GM15510 (cell line): ENCODE data around the gene SLX9.

Experiments used
- POLR2A ChIP-seq: IDR thresholded peaks from 3 replicates; pipeline ENCODE4 v1.6.1; 2011; ENCODE audit warnings: borderline replicate concordance; ENCODE audit not compliant: insufficient read length; ENCODE audit errors: extremely low read depth

The SLX9 gene, protein sequence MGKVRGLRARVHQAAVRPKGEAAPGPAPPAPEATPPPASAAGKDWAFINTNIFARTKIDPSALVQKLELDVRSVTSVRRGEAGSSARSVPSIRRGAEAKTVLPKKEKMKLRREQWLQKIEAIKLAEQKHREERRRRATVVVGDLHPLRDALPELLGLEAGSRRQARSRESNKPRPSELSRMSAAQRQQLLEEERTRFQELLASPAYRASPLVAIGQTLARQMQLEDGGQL

DNA sequence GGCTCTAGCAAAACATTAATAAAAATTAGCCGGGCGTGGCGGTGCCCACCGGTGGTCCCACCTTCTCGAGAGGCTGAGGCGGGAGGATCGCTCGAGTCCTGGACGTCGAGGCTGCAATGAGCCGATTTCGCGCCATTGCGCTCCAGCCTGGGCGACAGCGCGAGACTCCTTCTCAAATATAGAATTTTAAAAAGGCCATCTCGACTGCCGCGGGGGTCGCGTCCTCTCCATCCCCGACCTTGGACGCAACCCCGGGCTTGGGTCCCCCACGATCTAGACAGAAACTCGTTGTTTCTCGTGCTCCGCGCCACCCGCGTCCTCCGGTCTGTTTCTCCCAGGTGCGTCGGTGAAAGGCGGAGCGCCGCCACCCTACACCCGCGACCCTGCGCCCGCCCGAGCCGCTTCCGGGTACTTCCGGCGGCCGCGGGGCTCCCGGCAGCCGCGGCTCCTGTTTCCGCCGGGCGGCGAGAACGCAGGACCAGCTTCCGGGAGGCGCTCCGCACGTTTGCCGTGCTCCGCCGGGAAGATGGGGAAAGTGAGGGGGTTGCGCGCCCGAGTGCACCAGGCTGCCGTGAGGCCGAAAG, at the start of gene SLX9:
Gene SLX9, plus strand, starts transcription at position 498 of the 584 bp plus-strand sequence. Its CDS starts 29 bp downstream, at position 527.
- TF ChIP-seq POLR2A = peak; percentile 77

DNA sequence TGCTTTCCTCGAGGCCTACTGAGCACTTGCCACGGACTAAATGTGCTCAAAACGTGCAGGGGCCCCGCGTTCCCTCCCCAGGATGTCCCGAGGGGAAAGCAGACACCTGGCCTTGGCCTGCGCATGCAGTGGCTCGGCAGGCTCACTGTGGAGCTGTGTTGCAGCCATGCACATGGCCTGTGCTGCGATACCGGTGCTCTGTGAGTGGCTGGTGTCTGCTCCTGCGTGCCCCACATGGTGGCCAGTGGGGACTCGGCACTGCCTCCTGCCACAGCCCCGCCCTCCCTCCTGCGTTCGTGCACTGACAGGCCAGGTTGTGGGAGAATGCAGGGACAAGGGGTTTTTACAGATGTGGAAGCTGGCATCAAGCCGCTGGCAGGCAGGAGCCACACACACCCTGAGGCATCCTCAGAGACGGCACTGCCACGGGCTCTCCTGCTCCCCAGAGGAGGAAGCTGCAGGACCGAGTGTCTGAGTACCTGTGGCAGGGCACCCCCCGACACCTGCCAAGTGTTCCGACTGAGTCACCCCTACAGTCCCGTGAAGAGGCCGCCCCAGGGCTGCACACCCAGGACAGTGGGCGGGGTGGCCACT, 49.4 kb upstream of the SLX9 start:
- TF ChIP-seq POLR2A = no peak

DNA sequence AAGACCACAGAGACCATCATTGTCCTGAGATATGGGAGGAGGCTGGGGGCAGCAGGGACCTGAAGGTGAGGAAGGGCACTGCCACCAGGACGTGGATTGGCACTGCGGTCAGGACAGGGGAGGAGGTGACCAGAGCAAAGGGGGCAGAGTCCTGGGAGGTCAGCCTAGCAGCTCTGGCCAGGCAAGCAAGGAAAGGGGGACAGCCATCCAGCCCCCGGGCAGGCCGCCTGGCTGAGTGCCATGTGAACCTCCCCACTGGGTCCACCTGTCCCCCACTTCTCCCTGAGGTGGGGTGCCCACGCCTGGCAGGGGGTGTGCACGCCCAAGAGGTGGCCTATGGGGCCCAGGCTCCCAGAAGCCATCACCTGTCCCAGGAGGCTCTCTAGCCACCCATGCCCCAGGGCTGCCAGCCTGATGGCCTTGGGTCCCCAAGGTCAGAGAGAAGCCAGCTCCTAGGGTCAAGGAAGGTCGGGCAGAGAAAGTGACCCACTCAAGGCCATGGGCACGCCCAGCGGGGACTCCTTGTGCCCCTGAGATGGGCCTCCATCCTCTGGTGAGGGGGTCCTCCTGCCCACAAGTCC, 48.8 kb upstream of the SLX9 start:
- TF ChIP-seq POLR2A = no peak

DNA sequence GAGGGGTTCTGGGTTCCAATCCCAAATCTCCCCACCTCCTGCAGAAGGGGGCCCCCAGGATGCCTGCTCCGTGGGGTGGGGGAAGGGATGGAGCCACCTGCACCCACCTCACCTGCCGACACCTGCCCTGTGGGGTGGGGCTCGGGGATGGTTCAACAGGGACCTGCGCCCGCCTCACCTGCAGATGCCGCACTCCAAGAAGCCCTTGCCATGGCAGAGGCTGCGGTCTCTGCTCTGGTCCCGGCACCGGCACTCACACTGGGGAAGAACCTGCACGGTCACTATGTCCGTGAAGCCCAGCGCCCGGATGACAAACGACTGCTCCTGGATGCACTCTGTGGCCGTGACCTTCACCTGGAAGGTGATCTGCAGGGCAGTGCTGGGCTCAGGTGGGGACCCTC, 48.2 kb upstream of the SLX9 start:
- no peak for TF ChIP-seq POLR2A

DNA sequence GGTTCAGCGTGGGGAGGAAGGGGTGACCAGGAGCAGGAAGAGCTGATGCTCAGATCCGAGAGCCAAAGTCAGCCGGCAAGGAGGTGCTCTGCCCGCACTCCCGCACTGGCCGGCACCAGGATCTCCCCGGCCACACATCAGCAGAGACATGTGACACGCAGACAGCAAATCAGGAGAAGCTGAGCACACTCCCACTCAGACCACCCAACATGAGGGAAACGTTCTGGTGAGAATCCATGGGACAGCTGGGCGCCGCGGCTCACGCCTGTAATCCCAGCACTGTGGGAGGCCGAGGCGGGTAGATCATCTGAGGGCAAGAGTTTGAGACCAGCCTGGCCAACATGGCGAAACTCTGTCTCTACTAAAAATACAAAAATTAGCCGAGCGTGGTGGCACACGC, 47.7 kb upstream of the SLX9 start:
- TF ChIP-seq POLR2A = no peak

DNA sequence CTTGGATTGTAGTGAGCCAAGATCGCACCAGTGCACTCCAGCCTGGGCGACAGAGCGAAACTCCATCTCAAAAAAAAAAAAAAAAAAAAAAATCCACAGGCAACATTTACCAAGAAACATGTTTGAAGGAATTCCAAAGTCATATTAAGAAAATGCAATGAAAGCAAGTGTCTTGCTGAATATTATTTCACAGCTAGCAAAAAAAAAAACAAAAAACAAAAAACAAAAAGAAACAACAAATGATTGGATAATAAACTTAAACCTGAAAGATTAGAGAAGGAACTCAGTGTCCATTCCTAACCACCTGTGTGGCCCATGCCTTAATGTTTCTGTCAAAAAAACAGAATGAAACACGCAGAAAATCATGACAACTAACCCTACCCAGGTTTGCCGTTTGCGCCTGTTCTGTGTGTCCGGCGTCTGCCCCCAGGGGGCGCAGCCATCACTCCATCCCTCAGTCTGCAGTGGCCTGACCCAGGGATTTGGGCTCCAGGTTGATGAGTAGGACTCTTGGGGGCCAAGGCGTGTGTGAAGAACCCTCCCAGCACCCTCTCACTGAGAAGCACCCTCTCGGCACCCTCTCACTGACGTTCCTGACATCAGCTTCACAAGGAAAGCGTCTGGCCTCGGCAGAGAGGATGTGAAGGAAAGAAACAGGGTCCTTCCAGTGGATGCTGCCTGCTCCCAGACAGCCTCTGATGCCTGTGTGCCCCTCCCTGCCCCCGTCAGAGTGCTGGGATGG, 47.1 kb upstream of the SLX9 start:
- TF ChIP-seq POLR2A = no peak

DNA sequence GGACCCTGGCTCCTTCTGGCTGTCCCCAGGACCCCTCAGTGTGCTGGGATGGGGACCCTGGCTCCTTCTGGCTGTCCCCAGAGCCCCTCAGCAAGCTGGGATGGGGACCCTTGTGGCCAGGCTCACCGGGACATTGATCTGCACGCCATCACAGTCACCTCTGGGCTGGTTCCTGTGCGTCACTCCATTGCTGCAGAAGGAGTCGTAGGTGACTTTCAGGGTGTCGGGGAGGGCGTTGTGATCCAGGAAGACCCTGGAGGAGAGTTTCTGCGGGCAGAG, 46.6 kb upstream of the SLX9 start:
- TF ChIP-seq POLR2A = no peak

DNA sequence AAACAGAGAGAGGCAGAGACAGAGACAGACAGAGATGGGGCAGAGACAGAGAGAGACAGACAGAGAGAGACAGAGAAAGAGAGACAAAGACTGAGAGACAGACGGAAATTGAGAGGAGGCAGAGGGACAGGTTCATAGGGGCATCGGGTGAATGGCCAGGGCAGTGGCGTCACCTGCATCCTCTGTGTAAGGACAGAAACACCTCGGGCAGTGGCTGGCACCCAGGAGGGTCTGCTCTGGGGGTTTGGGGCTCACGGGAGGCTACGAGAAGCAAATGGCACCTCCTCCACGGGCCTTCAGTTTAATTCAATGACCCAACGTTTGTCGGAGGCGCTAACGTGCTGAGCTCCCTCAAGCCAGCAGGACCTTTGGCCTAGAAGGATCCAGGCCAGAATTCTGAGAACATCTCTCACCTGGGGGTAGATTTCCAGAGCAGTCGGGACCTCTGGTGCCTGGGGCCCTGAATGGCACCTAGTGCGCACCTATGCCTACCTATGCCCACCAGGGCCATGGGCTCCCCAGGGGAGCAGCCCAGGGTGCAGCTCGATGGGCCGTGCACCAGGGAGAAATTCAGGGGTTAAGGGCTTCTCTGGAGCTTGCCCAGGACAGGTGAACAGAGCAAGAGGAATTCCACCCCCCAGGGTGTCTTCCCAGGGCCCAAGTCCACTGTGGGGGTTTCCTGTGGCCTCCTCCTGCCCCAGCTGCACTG, 45.7 kb upstream of the SLX9 start:
- no peak for TF ChIP-seq POLR2A

DNA sequence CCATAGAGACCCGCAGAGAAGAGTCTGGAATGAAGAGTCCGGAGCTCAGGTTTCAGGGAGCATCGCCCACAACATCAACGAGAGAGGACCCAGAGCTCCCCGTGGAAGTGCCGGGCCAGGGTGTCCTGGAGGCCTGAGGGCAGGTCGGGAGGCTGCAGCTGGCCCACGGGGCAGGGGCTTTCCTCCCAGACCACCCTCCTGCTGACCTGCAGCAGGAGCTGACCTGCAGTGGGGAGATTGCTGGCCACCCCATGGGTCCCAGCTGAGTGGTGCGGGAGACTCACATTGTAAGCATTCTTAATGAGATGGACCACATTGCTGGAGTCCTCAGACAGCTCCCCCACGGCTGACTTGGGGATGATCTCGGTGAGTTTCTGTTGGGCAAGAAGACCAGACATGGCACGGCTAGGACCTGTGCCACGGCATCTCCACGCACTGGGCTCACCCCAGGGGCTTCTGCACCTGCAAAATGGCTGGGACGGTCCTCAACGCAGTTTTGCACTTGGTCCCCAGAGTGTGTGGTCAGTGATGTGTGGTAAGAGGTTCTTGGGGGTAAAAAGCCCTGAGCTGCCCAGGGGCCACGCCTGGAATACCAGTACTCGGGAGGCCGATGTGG, 45.0 kb upstream of the SLX9 start:
- no peak for TF ChIP-seq POLR2A

DNA sequence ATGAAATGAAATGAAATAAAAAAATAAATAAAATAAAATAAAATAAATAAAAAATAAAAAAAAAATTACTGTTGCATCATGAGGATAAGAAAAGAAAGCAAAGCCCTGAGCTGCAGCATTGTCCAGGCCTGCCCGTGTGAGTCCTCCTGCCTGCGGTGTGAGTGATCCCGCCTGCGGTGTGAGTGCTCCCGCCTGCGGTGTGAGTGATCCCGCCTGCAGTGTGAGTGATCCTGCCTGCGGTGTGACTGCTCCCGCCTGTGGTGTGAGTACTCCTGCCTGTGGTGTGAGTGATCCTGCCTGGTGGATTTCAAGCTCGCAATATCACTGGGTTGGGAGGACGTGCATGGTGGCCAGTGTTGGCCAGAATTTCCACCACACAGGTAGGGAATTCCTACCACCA, 44.0 kb upstream of the SLX9 start:
- TF ChIP-seq POLR2A = no peak

DNA sequence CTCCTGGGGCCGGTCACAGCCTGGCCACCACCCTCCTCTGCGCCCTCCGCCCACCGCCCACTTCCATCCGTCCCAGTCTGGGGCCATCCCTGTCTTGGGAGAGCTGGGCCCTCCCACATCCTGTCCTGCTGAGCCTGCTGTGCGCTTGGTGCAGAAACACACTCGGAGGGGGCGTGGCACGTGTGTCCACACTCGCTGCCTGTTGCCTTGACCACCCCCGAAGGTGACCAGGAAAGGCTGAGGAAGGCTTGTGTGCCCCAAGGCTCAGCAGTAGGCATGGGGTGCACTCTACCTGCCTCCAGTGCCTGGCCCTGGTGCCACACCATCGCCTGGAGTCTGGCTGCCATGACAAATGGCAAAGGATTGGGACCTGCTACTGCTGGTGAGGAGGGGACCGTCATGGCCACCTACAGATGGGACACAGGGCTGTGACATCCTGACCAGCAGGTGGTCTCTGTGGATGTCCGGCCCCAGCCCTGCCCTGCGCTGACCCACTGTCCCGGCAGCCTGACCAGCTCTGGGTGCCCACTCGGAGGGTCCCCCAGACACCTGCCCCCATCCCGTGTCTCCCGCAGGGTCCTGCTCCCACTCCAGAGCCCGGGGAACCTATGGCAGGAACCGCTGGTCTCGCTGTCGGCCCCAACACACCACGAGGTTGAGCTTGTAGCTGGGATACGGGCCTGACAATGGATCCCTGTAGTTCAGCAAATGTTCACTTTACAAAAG, 43.1 kb upstream of the SLX9 start:
- TF ChIP-seq POLR2A = no peak

DNA sequence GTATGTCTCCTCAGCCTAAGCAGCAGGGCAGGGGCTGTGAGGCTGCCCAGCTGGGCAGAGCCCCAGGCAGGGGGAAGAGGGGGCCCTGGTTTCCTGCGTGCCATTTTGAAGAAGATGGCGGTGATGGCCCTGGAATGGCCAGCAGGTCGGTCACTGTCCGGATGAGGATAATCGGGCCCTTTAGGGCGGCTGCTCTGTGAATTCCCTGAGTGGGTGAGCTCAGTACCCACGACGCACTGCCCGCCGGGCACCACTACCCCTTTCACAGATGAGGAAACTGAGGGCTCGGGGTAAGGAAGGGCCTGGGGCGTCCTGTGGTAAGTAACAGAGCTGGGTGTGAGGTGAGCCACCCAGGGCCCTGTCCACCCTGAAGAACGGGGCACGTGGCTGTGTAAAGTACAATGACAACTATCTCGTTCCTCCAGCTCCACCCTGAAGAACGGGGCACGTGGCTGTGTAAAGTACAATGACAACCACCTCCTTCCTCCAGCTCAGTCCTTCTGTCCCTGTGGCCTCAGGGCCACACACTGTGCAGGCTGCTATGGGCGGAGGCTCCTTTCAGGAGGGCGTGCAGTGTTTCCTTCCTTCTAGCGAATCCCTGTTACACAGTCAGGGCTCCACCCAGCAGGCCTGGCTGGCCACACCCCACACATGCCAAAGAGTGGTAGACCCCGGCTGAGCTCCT, 42.4 kb upstream of the SLX9 start:
- TF ChIP-seq POLR2A = no peak

DNA sequence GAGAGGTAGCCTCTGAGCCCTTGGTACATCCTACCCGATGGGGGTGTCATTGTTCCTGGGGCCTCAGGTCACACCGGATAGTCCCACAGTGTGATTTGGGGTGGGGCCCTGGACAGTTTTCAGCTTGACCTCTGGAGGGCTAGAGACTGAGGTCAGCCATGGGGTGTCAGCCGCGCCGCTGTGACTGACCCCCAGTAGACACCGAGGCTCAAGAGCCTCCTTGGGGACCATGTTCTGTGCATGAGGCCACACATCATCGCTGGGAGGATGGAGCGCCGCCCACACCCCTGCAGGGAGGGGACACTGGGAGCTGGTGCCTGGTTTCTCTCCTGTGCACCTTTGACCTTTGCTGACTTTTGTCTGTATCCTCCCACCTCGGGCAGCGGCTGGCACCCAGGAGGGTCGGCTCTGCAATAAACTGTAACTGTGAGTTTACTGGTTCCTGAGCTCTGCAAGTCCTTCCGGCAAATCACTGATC, 41.8 kb upstream of the SLX9 start:
- TF ChIP-seq POLR2A = no peak

DNA sequence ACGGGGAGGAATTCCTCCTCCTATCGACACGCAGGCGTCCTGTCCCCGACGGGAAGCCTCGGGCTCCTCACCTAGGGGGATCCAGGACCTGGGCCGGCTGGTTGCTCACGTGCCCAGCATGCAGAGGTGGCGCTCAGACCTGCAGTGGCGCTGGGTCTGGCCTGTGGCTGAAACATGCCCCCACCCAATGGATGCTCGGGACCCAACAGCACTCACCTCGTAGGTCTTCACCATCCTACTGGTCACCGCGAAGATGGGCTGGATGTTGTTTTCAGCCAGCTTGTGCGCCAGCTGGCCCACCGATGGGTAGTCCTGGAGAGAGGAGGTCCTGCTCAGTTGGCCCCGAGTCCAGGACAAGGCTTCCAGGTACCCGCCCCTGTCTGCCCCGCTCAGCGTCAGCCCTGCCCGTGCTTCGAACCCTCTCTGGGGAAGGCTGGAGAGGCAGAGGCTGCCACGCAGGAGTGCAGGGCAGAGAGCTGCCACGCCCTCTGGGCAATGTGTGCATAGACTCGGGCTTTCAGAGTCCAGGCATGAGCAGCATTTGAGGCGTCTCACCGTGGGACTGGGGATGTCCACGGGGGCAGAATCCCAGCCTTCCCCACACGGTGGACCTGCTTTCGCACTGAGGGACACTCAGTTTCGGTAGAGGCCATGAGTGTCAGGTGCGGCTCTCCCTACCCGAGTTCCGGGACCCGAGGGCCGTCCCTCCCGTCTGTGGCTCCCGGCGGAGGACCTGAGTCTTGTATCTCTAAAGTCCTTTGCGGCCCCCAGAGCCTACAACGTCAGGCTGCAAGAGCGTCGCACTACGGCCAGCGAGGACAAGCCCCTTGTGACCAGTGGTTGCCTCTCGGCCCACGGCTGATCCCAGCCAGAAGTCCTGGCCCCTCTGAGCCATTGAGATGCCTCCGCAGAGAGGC, 40.7 kb upstream of the SLX9 start:
- TF ChIP-seq POLR2A = no peak
